Fibroblast of skin of left quadriceps (primary cell): ENCODE results near the gene LGR4.
"Not testable (repeated sequence)": the region's sequence is repeated elsewhere in the genome, so short reads cannot be mapped to it uniquely, and the experiment has no call there.

Experiments used
- DNase-seq, 2 experiments: peaks; one replicate each; pipeline ENCODE4 v3.0.0-alpha.2; 2013; ENCODE audit warnings: low read depth in 2 of 2

The LGR4 gene

GRCh38 chr11:27350511-27350910, 122.1 kb downstream of the LGR4 start:
- DNase-seq, result peak; percentile 41 to 42

DNA sequence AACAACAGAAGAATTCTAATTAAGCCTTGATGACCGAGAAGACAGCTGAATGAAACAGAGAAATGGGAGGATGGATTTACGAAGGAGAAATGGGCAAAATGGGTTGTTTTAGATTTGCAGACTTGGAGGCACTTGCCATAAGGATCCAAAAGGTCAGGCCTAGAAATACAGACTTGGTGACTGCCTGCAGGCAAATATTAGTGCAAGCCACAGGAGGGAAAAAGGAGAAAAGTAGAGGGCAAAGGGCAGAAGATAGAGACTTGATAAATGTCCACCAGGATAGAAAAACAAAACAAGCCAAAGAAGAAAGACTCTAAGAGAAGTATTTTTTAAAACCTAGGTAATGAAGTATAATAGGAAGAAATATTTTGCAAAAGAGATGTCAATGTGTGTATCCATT, 122.7 kb downstream of the LGR4 start:
- DNase-seq, result no peak

DNA sequence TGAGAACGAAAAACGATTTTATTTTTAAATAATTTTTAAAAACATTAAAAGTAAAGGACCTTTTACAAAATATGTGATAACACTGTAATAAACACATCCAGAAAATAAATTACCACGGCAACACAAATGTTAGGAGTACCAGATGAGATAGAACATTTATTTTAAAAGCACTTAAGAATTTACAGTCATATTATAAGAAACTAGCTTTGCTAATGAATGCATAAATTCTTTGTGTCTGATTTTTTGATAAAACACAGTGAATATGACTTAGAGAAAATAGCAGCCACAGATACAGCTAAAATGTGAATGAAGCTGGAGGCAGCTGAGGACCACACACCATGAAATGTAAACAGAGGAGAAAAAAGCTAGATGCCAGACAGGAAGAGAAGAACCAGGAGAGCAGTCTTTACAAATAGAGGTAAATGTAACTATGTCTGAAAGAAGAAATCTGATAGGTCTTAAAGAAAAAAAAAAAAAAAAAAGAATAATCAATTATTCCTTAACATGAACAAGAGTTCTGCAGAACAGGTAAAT, 124.2 kb downstream of the LGR4 start:
- DNase-seq, result no peak

DNA sequence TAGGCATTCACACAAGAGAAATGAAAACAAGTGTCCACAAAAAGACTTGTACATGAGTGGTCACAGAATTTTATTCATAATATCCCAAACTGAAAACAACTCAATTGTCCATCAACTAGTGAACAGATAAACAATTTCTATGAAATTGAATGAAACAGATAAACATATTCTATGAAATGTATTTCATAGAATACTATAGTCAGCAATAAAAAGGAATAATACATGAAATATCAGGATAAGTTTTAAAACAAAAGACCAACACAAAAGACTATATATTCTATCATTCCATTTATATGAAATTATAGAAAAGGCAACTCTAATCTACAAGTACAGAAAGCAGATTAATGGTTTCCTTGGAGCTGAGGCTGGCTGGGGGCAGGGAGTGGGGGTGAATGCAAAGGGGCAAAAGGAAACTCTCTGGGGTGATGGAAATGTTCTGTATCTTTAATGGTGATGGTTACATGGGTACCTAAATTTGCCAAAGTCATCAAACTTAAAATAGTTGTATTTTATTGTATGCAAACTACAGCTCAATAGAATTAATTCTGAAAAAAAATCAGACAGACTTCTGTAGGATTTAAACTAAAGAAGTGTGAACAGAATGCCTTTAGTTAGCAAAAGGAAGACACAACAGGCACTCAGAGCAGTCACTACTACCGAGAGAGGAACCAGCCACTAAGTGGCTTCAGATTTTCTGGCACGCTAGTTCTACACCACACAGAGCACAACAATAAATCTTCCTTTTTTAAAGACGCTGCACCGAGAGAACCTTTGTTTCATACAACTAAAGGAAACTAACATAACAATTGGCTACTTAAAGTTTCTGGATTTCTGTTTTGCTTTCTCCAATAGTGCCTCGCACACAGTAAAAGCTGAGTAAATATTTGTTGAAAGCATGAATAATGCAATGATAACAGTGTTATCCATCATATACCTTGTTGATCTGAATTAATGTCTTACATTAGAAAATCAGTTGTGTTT, 124.9 kb downstream of the LGR4 start:
- no peak for DNase-seq

DNA sequence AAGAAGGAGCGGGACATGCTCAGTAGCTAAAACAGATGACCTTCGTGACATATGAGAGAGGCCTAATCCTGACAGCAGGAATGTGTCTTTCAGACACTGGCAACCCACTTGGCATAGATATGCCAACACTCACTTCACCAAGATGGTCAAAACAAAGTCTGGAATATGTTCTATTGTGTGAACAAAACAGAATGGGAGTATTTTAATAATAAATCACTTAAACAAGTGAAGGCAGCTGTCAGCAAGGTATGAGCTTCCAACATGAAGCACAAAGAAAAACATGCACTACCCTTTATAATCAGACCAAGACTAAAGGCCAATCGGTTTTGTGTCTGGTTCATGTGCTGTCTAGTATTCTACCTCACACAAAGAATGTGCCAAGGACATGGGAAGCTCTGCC, 132.6 kb downstream of the LGR4 start:
- no peak for DNase-seq

- DNase-seq, result not testable (repeated sequence)
Measured at GRCh38 chr11:27334764-27335163, 137.8 kb downstream of the LGR4 start.

DNA sequence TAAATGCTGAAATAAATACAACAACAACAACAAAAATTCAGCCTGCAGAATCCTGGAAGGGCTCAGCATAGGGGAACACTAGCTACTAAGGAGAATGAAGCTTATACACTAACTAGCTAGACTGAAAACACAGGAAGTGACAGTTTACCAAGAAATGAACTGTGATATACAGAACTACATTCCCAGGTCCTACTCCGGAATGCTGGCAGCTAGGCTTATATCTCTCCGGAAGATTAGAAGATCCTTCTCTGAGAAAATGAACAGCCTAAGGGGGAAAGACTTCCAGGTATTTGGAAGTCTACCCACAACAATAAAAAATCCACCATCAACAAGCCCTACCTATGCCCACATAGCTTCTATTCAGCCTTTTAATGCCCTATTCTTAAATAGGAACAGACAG, 140.6 kb downstream of the LGR4 start:
- peak; percentile 27 to 30 for DNase-seq

DNA sequence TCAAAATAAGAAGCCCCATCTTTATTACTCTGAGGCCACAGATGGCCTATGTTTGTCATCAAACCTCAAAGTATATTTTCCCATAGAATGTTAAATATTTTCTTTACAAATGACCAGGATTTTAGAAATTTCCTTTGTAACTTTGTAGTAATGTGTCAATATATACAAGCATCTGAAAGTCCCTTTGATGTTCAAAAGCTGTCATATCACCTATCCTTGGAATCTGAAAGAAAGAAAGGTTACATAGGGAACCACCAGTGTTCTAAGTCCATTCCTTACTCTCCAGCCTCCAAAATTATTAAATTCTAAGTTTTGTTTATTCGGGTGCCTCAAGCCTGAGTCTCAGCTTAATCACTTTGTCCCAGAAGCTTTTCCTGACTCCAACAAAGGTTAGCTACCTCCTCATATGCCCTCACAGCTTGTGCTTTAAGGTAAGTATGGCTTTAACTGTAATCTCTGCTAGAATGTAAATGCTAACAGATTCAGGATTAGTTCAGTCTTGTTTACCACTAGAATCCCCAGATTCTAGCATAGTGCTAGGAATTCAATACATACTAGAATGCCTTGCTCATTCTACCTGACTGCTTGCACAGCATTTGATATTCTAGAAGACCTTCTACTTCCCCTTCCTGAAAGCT, 141.8 kb downstream of the LGR4 start:
- DNase-seq, result no peak

- DNase-seq, result no peak
Measured at GRCh38 chr11:27329867-27330632, 142.5 kb downstream of the LGR4 start.

DNA sequence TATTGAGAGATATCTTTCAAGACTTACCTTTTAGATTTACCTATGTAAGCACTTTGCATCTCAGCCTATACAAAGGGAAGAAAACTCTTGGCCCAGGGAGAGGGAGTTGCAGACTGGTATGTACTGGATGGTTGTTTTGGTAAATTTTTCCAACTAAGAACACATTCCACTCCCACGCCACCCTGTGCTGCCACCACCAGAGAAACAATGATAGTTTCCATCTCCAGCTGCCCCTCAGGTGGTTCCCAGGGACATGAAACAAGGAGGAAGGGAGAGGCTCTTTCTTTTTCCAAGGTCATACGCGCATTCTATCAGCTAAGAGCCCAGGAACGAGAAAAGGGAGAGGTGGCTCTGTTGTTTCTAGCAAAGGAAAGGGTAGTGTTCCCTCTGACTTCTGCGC, 144.0 kb downstream of the LGR4 start:
- DNase-seq, result no peak

DNA sequence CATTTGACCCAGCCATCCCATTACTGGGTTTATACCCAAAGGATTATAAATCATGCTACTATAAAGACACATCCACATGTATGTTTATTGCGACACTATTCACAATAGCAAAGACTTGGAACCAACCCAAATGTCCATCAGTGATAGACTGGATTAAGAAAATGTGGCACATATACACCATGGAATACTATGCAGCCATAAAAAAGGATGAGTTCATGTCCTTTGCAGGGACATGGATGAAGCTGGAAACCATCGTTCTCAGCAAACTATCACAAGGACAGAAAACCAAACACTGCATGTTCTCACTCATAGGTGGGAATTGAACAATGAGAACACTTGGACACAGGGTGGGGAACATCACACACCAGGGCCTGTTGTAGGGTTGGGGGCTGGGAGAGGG, 145.5 kb downstream of the LGR4 start:
- DNase-seq, result not testable (repeated sequence)

- DNase-seq, result not testable (repeated sequence)
Measured at GRCh38 chr11:27322196-27322595, 150.4 kb downstream of the LGR4 start.

- not testable (repeated sequence) for DNase-seq
Measured at GRCh38 chr11:27321340-27321739, 151.2 kb downstream of the LGR4 start.

DNA sequence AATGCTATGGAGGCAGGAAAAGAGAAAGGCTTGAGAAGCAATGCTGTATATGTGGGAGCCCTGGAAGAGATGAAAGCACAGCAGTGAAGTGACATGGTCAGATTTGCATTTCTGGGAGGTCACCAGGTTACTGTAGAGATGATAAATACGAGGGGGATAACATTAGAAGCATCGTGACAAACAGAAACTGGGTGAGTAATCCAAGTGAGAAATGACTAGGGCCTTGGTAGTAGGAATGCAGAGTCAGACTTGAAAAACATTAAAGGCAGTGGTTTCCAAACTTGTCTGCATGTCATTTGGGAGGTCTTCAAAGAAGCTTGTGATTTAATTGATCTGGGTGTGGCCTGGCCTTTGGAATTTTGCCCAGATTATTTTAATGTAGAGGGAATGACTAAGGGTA, 153.5 kb downstream of the LGR4 start:
- peak in 1 of 2 experiments; percentile 49 for DNase-seq

GRCh38 chr11:27317751-27318150, 154.8 kb downstream of the LGR4 start:
- DNase-seq, result peak in 1 of 2 experiments; percentile 39
